HepG2 (cell line): ENCODE data around the gene OR6C2. TPM values are rescaled to one million over a fixed set of nuclear protein-coding genes. Genes with fewer than 3 reads are reported as not detected.
"Not testable (repeated sequence)": the region's sequence is repeated elsewhere in the genome, so short reads cannot be mapped to it uniquely, and the experiment has no call there.

ENCODE experiments used
- ATAC-seq: fragments of 200-7000 bp; cut with Tn5 transposase; 3 replicates; pipeline ENCODE4 v1.9.1; 2020; ENCODE audit warnings: mild to moderate bottlenecking, moderate library complexity
- BruUV-seq: library from RNA; stranded (reverse); fragments of 400-500 nt; replicated peaks from 2 replicates; lab custom pipeline; 2021; lab: Mats Ljungman, UMichigan
- CTCF ChIA-PET: fragments of 300-600 bp; formaldehyde crosslinking; extraction: SDS; loops from one replicate; lab custom pipeline; 2021; ENCODE audit warnings: low total read pairs, inconsistent platforms, low intra/inter-chr PET ratio; lab: Yijun Ruan, JAX
- POLR2A ChIA-PET: fragments of 350-600 bp; sonication (Branson Sonifier 250); formaldehyde crosslinking; loops from one replicate; lab custom pipeline; 2020; ENCODE audit warnings: antibody characterized with exemption, inconsistent platforms; lab: Yijun Ruan, JAX
- DNase-seq: peaks from one replicate; pipeline ENCODE4 v3.0.0-alpha.2; 2015; ENCODE audit warnings: low spot score
- FAIRE-seq: peaks from 3 replicates; lab custom pipeline; 2011; peaks lifted over from hg19 to GRCh38; lab: Jason Lieb, UNC
- H2AFZ ChIP-seq: one replicate; pipeline ENCODE4 v1.6.1; 2011; ENCODE audit warnings: low read length, inconsistent platforms
- H3K27ac ChIP-seq: fragments of 300-600 bp; 3 replicates; pipeline ENCODE4 v1.8.0; 2011; ENCODE audit warnings: mixed run types, mild to moderate bottlenecking, mixed read lengths, low read length, inconsistent platforms; ENCODE audit not compliant: insufficient read depth; ENCODE audit errors: extremely low read length
- H3K27me3 ChIP-seq, 2 experiments: fragments of 200-600 bp in 1 of 2; 2 replicates in 1 of 2; 3 replicates in 1 of 2; pipeline versions ENCODE4 v1.6.0 to v1.8.0; 2011; ENCODE audit warnings: low read length in 2 of 2, mild to moderate bottlenecking in 2 of 2, moderate library complexity in 2 of 2, inconsistent platforms in 1 of 2; ENCODE audit not compliant: insufficient read depth in 2 of 2, control insufficient read depth in 1 of 2
- H3K36me3 ChIP-seq, 2 experiments: fragments of 200-600 bp in 1 of 2; replicated peaks in 1 of 2; 2 replicates in 1 of 2; 3 replicates in 1 of 2; pipeline versions ENCODE4 v1.5.1 to v1.8.0; 2011; ENCODE audit warnings: low read length in 2 of 2, inconsistent platforms in 1 of 2; ENCODE audit not compliant: insufficient read depth in 2 of 2, control insufficient read depth in 1 of 2
- H3K4me1 ChIP-seq: 2 replicates; pipeline ENCODE4 v1.5.1; 2012; ENCODE audit warnings: low read length, inconsistent platforms; ENCODE audit not compliant: insufficient read depth
- H3K4me2 ChIP-seq: 2 replicates; pipeline ENCODE4 v1.6.0; 2011; ENCODE audit warnings: low read depth, low read length, inconsistent platforms
- H3K4me3 ChIP-seq, 3 experiments: fragments of 200-600 bp in 1 of 3; sonication (generic), shearing (Covaris generic) in 1 of 3; replicated peaks in 1 of 3; 2 replicates each; pipeline ENCODE4 v1.5.1; 2011 to 2016; ENCODE audit warnings: low read length in 3 of 3, inconsistent platforms in 2 of 3, low read depth in 2 of 3, mild to moderate bottlenecking in 2 of 3, control low read depth in 1 of 3, mixed read lengths in 1 of 3; ENCODE audit not compliant: insufficient read depth in 1 of 3
- H3K79me2 ChIP-seq: one replicate; pipeline ENCODE4 v1.6.1; 2011; ENCODE audit warnings: low read length, inconsistent platforms; ENCODE audit not compliant: insufficient read depth
- H3K9ac ChIP-seq: 2 replicates; pipeline ENCODE4 v1.6.0; 2011; ENCODE audit warnings: mild to moderate bottlenecking, low read depth, low read length, inconsistent platforms; ENCODE audit not compliant: insufficient read depth
- H3K9me3 ChIP-seq: 2 replicates; pipeline ENCODE4 v1.5.1; 2012; ENCODE audit warnings: mild to moderate bottlenecking, low read length
- H4K20me1 ChIP-seq: 2 replicates; pipeline ENCODE4 v1.6.0; 2011; ENCODE audit warnings: inconsistent platforms, mild to moderate bottlenecking, low read length, moderate library complexity; ENCODE audit not compliant: insufficient read depth
- IRX3 ChIP-seq: sonication (generic); formaldehyde crosslinking; IDR thresholded peaks from 2 replicates; pipeline ENCODE4 v1.8.1; 2023; ENCODE audit warnings: mild to moderate bottlenecking, low read depth, missing genetic modification reagents, borderline replicate concordance
- MIER3 ChIP-seq: IDR thresholded peaks from 2 replicates; pipeline ENCODE4 v1.6.1; 2016; ENCODE audit warnings: missing compliant biosample characterization, borderline replicate concordance
- SMAD1 ChIP-seq: sonication (generic); formaldehyde crosslinking; IDR thresholded peaks from 2 replicates; pipeline ENCODE4 v1.4.0; 2020; ENCODE audit warnings: missing genetic modification reagents, low read depth, mild to moderate bottlenecking, borderline replicate concordance
- WGBS: methylation state at CpG from one replicate; pipeline ENCODE4 v1.1.6; 2017; ENCODE audit warnings: low lambda C conversion rate; 5-methylcytosine and 5-hydroxymethylcytosine counted together
- in situ Hi-C: cut with HindIII; loops from 2 replicates; pipeline ENCODE4 v1.10.0; 2017; ENCODE audit warnings: low pct_unique_long_range_greater_than_20kb; ENCODE audit not compliant: extremely low pct_ligation_motif_present
- intact Hi-C: fragments of 100-400 bp; cut with micrococcal nuclease; formaldehyde crosslinking; loops from one replicate; pipeline ENCODE4 v1.10.0; 2022; ENCODE audit not compliant: unreplicated experiment
- polyA plus RNA-seq, 8 experiments: library from polyadenylated mRNA; depleted of rRNA in 3 of 8; stranded (reverse) in 7 of 8; unstranded in 1 of 8; fragments of >200 nt; fragmentation: Illumina TruSeq in 4 of 8; extraction: Trizol in 4 of 8; gene quantifications; 2 replicates each; pipeline versions ENCODE4 v1.2.1 to v1.2.3, GENCODE V29; 2011 to 2016; ENCODE audit warnings: low read depth in 4 of 8, missing spikeins in 1 of 8, mixed read lengths in 1 of 8; ENCODE audit not compliant: insufficient read depth in 1 of 8
- total RNA-seq, 5 experiments: library from RNA; depleted of rRNA; stranded (reverse); fragments of >200 nt; fragmentation: Illumina TruSeq; extraction: Trizol; gene quantifications; 2 replicates each; pipeline ENCODE4 v1.2.3, GENCODE V29; 2016; ENCODE audit warnings: low read depth in 1 of 5
- TF ChIP-seq, protein P1 (sequence below): sonication (generic); formaldehyde crosslinking; IDR thresholded peaks from 2 replicates; pipeline ENCODE4 v1.8.0; 2022; ENCODE audit warnings: missing genetic modification reagents, mild to moderate bottlenecking, inconsistent platforms, borderline replicate concordance
- TF ChIP-seq, protein P2 (sequence below): sonication (generic); formaldehyde crosslinking; IDR thresholded peaks from 2 replicates; pipeline ENCODE4 v1.5.1; 2020; ENCODE audit warnings: missing genetic modification reagents, mild to moderate bottlenecking, borderline replicate concordance
- TF ChIP-seq, protein P3 (sequence below): sonication (generic); formaldehyde crosslinking; IDR thresholded peaks from 2 replicates; pipeline ENCODE4 v1.4.0; 2020; ENCODE audit warnings: mild to moderate bottlenecking, missing genetic modification reagents
- TF ChIP-seq, protein P4 (sequence below): sonication (generic); formaldehyde crosslinking; IDR thresholded peaks from 2 replicates; pipeline ENCODE4 v1.4.0; 2020; ENCODE audit warnings: missing genetic modification reagents, mild to moderate bottlenecking, borderline replicate concordance

The OR6C2 gene
- total and polyA plus RNA-seq, 2 of the 13 experiments (the other 11 are each of a cell fraction or from before 2014, with no cell fraction given): not detected

DNA sequence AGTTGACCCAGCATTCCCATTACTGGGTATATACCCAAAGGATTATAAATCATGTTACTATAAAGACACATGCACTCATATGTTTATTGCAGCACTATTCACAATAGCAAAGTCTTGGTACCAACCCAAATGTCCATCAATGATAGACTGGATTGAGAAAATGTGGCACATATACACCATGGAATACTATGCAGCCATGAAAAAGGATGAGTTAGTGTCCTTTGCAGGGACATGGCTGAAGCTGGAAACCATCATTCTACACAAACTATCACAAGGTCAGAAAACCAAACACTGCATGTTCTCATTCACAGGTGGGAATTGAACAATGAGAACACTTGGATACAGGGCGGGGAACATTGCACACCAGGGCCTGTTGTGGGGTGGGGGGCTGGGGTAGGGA is 21.1 kb downstream of the OR6C2 start:
- H3K4me1 ChIP-seq, H3K27ac ChIP-seq, H3K9ac ChIP-seq, H3K4me2 ChIP-seq, CTCF ChIA-PET, BruUV-seq, H3K36me3 ChIP-seq, H3K27me3 ChIP-seq, intact Hi-C loops, POLR2A ChIA-PET, FAIRE-seq, ATAC-seq, in situ Hi-C loops, DNase-seq, H3K4me3 ChIP-seq, H3K9me3 ChIP-seq, H2AFZ ChIP-seq, H3K79me2 ChIP-seq, H4K20me1 ChIP-seq: not testable (repeated sequence)
- 75% methylated on average over 1 of the region's 1 CpG for WGBS

- ChIA-PET POLR2A (no interaction called here), CTCF (no interaction called here)
- in situ Hi-C loops (no loop called here), intact Hi-C loops (no loop called here)
- Histone ChIP-seq H3K27me3 (no peaks in the 10 kb centered on the region), H3K9me3 (no peaks in the 10 kb centered on the region), H3K27ac (no peak overlapping the region), H2AFZ (no peak overlapping the region), H3K4me3 (no peak overlapping the region), H3K79me2 (no peaks in the 10 kb centered on the region), H3K4me1 (no peaks in the 10 kb centered on the region), H3K36me3 (no peaks in the 10 kb centered on the region), H4K20me1 (no peaks in the 10 kb centered on the region), H3K4me2 (no peak overlapping the region), H3K9ac (no peak overlapping the region)
- DNase-seq (no peak), FAIRE-seq (no peak), ATAC-seq (no peak)
- no TSS peak for BruUV-seq
- WGBS: 3% methylated on average over 2 of the region's 2 CpGs
- TF ChIP-seq, protein P1, sequence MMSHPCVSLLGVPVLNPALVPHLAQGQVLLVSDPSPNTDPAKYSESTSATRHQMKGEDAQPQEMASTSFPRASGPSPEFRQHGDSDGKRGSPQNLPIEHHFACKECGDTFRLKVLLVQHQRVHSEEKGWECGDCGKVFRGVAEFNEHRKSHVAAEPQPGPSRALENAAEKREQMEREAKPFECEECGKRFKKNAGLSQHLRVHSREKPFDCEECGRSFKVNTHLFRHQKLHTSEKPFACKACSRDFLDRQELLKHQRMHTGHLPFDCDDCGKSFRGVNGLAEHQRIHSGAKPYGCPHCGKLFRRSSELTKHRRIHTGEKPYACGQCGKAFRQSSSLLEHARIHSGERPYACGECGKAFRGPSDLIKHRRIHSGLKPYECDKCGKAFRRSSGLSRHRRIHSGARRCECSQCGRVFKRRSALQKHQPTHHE (CRISPR knock-in tag): no peak
- TF ChIP-seq MIER3 (CRISPR knock-in tag): no peak
- TF ChIP-seq, protein P2, sequence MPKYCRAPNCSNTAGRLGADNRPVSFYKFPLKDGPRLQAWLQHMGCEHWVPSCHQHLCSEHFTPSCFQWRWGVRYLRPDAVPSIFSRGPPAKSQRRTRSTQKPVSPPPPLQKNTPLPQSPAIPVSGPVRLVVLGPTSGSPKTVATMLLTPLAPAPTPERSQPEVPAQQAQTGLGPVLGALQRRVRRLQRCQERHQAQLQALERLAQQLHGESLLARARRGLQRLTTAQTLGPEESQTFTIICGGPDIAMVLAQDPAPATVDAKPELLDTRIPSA (CRISPR knock-in tag): no peak
- TF ChIP-seq, protein P3, sequence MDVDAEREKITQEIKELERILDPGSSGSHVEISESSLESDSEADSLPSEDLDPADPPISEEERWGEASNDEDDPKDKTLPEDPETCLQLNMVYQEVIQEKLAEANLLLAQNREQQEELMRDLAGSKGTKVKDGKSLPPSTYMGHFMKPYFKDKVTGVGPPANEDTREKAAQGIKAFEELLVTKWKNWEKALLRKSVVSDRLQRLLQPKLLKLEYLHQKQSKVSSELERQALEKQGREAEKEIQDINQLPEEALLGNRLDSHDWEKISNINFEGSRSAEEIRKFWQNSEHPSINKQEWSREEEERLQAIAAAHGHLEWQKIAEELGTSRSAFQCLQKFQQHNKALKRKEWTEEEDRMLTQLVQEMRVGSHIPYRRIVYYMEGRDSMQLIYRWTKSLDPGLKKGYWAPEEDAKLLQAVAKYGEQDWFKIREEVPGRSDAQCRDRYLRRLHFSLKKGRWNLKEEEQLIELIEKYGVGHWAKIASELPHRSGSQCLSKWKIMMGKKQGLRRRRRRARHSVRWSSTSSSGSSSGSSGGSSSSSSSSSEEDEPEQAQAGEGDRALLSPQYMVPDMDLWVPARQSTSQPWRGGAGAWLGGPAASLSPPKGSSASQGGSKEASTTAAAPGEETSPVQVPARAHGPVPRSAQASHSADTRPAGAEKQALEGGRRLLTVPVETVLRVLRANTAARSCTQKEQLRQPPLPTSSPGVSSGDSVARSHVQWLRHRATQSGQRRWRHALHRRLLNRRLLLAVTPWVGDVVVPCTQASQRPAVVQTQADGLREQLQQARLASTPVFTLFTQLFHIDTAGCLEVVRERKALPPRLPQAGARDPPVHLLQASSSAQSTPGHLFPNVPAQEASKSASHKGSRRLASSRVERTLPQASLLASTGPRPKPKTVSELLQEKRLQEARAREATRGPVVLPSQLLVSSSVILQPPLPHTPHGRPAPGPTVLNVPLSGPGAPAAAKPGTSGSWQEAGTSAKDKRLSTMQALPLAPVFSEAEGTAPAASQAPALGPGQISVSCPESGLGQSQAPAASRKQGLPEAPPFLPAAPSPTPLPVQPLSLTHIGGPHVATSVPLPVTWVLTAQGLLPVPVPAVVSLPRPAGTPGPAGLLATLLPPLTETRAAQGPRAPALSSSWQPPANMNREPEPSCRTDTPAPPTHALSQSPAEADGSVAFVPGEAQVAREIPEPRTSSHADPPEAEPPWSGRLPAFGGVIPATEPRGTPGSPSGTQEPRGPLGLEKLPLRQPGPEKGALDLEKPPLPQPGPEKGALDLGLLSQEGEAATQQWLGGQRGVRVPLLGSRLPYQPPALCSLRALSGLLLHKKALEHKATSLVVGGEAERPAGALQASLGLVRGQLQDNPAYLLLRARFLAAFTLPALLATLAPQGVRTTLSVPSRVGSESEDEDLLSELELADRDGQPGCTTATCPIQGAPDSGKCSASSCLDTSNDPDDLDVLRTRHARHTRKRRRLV: no peak
- no peak for TF ChIP-seq IRX3 (CRISPR knock-in tag)
- TF ChIP-seq, protein P4, sequence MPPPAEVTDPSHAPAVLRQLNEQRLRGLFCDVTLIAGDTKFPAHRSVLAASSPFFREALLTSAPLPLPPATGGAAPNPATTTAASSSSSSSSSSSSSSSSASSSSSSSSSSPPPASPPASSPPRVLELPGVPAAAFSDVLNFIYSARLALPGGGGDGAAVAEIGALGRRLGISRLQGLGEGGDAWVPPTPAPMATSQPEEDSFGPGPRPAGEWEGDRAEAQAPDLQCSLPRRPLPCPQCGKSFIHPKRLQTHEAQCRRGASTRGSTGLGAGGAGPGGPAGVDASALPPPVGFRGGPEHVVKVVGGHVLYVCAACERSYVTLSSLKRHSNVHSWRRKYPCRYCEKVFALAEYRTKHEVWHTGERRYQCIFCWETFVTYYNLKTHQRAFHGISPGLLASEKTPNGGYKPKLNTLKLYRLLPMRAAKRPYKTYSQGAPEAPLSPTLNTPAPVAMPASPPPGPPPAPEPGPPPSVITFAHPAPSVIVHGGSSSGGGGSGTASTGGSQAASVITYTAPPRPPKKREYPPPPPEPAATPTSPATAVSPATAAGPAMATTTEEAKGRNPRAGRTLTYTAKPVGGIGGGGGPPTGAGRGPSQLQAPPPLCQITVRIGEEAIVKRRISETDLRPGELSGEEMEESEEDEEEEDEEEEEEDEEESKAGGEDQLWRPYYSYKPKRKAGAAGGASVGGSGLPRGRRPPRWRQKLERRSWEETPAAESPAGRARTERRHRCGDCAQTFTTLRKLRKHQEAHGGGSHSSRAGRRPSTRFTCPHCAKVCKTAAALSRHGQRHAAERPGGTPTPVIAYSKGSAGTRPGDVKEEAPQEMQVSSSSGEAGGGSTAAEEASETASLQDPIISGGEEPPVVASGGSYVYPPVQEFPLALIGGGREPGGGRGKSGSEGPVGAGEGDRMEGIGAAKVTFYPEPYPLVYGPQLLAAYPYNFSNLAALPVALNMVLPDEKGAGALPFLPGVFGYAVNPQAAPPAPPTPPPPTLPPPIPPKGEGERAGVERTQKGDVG: no peak
- no peak for TF ChIP-seq SMAD1 (CRISPR knock-in tag)
These were observed 24.0 kb downstream of the OR6C2 start for GRCh38 chr12:55467836-55468235.
